SKM-1 (cell line): Measurements from ENCODE around the gene FCSK.
A peak's percentile ranks its signal among the peaks of the same experiment; 100 is the strongest.
"Not testable (repeated sequence)": the region's sequence is repeated elsewhere in the genome, so short reads cannot be mapped to it uniquely, and the experiment has no call there.

ENCODE experiments used
- DNase-seq: peaks from one replicate; lab custom pipeline; 2025; ENCODE audit not compliant: unreplicated experiment; lab: John Stamatoyannopoulos, UW

FCSK gene

GRCh38 chr16:70454222-70455034, at the start of gene FCSK:
Gene FCSK, plus strand, starts transcription at chr16:70454595. Its CDS starts 8,596 bp downstream, at chr16:70463191.
- no peak for DNase-seq

DNA sequence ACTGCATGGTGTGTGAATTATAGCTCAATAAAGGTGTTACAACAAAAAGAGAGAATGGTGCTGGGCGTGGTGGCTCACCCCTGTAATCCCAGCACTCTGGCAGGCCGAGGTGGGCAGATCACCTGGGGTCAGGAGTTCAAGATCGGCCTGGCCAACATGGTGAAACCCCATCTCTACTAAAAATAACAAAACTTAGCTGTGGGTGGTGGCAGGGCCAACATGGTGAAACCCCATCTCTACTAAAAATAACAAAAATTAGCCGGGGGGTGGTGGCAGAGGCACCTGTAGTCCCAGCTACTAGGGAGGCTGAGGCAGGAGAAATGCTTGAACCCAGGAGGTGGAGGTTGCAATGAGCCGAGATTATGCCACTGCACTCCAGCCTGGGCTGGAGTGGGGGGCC, 48.3 kb upstream of the FCSK start:
- not testable (repeated sequence) for DNase-seq

DNA sequence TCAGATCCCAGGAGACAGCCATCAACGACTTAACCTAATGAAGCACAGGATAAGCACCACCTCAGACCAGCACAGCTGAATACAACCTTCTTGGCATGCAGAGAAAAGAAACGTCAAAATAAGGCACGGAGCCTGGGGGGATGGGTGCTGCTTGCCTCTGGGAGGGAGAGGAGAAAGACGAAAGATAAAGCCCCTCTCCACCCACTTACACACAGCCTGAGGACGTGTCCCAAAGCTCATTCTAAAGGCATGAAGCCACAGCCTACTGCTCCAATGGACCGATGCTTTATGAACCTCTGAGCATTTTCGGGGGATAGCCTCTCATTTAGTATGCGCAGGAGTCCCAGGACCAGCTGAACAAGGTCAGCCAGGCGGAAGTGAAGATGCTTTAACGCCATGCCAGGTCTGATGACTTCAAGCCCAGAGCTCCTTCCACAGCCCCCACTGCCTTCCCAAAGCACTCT, 46.6 kb upstream of the FCSK start:
- DNase-seq: no peak

DNA sequence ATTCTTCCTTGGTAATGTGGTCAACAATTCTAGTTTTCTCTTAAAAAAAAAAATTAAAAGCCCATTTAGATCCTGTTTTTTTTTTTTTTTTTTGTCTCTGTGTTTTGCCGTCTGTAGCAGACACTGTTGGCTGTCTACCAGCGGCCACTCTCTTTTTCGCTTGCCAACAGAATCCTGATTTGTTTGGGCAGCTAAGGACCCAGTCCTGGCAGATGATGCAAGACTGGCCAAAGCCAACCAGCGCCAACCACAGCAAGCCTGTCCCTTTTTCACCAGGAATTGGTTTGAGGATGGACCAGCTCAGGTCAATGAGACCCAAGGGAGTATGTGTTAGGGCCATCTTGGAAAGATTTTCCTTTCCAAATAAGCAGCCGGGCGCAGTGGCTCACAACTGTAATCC, 43.7 kb upstream of the FCSK start:
- DNase-seq: no peak

DNA sequence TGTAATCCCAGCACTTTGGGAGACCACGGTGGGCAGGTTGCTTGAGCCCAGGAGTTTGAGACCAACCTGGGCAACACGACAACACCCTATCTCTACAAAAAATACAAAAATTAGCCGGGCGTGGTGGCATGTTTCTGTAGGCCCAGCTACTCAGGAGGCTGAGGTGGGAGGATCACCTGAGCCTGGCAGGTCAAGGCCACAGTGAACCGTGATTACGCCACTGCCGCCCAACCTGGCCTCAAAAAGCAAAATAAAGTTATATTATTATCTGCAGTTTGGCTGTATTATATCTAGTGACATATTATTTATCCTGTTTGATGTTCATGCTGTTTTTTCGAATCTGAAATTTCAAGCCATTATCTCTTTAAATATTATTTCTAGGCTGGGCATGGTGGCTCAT, 42.0 kb upstream of the FCSK start:
- DNase-seq: no peak

GRCh38 chr16:70413572-70413971, 40.8 kb upstream of the FCSK start:
- DNase-seq: not testable (repeated sequence)

DNA sequence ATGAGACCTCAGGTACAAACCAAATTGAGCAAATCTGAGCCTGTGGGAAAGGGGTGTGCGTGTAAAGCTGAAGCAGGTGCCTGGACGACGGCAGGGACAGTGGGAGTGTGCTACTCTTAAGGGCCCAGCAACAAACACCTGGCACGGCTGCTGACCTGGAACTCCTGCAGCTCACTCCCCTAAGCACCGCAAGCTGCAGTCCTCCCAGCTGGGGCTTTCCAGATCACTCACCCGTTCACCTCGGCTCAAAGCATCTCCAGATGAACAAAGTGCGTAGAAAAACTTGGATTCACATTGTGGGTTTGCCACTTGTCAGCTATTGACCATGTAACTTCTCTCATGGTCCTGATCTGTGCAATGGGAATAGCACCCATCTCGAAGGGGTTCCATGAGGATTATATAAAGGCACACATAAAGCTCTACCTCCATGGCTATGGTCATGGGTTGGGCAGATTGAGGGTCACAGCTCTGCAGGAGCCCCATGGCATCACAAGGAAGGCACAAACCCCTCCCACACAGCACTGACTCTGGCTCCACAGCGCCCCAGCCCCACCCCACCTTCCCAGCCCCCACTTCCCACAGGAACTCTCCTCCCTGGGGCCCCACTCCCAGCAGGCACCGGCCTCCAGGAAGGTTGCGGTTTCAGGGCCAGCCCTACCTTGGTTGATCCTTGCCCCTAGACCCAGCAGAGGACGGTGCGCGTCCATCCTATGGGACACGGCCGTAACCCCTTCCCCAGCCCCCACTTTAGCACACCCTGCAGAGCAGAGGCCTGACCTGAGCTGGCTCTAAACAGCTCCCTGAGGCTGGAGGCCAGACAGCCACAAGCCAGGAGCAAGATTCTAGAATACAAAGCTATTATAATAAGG, 37.4 kb upstream of the FCSK start:
- DNase-seq: no peak

GRCh38 chr16:70417661-70418060, 36.7 kb upstream of the FCSK start:
- no peak for DNase-seq

- no peak for DNase-seq
Measured at GRCh38 chr16:70418274-70418992, 36.0 kb upstream of the FCSK start.

DNA sequence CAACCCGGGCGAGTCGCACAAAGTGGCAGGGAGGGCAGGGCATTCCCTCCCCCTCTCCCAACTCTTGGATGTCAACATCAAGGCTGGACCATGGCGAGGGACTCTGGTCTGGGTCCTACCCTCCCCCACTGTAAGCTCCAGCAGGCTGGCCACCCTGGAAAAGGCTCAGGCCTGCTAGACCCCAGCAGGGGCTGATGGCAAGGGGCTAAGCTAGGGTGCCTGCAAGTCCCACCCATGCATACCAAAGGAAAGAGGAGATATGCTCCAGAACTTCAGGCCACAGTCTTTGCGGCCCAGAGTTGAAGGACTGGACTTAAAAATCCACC, 35.4 kb upstream of the FCSK start:
- DNase-seq: no peak

DNA sequence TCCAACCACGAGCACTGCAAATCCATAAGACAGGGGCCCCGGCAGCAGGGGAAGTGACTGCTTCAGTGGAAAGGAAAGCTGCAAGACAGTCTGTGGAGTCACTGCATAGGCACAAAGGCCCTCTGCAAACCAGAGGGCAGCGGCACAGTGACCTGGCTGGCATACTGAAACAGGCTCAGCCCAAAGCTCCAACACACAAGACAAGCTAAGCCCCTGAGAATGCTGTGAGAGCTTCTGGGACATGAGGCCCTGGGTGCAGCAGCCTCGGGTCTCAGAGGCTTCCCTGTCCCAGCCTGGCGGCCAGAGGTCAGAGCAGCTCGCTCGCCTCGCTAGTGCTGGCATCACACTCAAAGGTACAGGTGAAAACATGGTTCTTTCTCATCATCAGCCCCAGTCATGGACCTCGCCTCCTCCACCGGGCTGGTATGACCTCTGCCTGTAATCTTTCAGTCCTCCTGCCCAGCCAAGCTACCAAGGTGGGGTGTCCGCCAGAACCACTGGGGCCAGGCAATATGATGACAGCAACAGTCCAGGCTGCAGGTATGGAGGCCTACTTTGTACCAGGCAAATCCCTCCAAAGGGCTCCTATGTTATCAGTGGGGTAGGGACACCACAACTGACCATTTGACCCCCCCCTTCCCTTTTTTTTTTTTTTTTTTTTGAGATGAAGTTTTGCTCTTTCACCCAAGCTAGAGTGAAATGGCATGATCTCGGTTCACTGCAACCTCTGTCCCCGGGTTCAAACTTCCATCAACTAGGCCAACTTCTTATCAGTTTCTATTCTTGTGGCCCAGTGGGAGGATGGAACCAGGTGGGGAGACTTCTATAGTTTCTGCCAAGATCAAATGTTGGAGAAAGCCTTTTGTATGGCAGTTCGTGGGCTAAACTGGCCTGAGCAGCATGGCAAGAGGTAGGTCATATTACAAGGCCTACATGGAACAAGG, 34.7 kb upstream of the FCSK start:
- no peak for DNase-seq

DNA sequence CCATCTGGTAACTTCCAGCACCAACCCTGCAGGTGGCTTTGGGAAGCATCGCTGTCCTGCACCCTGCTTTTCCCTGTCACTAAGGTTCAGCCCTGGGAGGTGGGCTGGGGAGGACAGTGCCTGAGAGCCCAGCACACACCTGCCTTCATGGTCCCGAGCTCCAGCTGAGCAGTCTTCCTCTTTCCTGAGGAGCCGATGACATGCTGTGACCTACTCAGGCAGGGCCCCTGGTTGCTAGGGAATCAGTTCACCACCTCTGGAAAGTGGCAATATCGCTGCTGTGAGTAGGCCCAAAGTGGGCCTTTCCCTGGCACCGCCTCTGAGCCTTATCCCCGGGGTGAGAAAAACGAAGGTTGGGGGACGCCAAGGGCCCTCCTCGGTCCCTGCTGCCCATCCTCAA, 33.4 kb upstream of the FCSK start:
- no peak for DNase-seq

GRCh38 chr16:70421473-70422311, 32.7 kb upstream of the FCSK start:
- no peak for DNase-seq

DNA sequence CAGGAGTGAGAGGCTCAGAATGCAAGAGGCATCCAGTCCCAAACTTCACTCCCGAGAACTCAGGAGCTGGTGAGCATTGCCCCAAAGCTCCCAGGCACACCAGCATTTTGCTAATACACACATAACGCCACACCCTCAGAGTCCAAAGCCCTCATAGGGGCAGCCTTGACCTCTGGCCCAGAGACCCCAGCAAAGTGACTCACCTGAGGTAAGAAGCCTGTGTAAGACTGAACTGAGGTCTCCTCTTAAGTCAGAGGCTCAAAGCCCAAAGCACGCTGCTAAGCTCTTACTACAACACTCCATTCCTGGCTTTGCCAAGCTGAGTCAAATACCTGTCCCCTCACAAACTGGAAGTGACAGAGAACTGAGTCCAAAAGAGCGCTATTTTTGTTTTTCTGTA, 31.9 kb upstream of the FCSK start:
- no peak for DNase-seq

- DNase-seq: no peak
Measured at GRCh38 chr16:70427786-70428177, 26.6 kb upstream of the FCSK start.

GRCh38 chr16:70428178-70428998, 26.0 kb upstream of the FCSK start:
- peak; percentile 93 for DNase-seq

DNA sequence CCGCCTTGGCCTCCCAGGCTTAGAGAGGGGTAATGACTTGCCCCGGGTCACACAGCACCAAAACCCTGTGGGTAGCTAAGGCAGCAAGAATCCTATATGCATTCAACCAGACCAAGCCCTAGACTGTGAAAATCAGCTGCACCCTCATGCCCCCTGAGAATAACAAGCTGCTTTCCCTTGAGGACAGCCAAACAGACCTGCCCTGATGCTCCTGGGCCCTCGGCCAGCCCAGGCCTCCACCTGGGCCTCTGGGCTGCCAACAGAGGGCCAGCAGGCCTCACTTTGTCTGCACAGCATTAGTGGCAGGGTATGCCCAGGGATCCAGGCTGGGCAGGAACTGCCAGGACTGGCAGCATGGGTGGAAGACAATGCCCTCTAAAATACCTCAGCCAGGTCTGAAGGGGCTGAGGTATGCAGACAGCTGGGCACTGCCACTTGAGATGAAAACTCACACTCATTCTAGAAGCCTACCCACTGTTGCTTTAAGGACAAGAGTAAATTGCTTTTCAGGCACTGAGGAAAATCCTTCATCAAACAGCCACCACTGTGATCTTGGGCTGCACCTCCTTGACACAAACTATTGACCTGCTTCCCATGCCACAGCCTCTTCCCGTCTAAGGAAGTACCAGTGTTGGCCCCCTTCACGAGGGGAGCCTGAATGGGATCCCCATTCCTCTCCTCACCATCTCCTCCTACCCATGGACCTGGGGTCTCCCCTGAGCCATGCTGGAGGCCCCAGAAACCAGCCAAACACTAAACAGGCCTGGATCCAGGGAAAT, 24.3 kb upstream of the FCSK start:
- no peak for DNase-seq
